GM18868 (cell line): Measurements from ENCODE around the gene DPH5.
"Not testable (repeated sequence)": the region's sequence is repeated elsewhere in the genome, so short reads cannot be mapped to it uniquely, and the experiment has no call there.

Source experiments
- ATAC-seq: cut with Tn5 transposase; IDR thresholded peaks from one replicate; pipeline ENCODE4 v1.9.1; 2021; ENCODE audit warnings: mild to moderate bottlenecking, moderate library complexity; ENCODE audit not compliant: unreplicated experiment

The DPH5 gene

DNA sequence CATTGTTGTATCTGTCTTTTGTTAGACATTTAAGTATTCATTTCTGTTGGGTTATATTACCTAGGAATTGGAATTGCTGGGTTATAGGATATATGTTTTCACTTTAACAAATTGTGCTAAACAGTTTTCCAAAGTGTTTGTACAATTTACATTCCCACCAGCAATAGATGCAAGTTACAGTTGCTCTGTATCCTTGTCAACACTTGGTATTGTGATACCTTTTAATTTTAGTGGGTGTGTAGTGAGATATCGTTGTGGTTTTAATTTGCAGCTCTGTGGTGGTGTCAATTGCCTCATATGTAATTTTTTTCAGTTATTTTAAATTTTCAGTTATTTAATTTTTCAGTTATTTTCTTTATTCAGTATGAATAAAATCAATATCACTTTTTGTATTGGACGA is 7.4 kb upstream of the DPH5 start:
- no peak for ATAC-seq

DNA sequence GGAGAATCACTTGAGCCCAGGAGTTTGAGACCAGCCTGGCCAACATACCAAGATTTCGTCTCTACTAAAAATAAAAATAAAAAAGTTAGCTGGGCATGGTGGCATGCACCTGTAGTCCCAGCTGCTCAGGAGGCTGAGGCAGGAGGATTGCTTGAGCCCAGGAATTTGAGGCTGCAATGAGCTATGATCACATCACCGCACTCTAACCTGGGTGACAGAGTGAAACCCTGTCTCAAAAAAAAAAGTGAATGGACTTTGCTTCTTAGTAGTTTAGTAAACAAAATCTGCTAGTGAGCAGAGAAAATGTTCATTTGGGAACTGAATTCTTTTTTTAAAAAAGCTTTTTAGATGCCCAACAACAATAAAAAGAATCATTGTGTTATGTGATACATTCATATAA is 6.5 kb upstream of the DPH5 start:
- ATAC-seq: not testable (repeated sequence)

DNA sequence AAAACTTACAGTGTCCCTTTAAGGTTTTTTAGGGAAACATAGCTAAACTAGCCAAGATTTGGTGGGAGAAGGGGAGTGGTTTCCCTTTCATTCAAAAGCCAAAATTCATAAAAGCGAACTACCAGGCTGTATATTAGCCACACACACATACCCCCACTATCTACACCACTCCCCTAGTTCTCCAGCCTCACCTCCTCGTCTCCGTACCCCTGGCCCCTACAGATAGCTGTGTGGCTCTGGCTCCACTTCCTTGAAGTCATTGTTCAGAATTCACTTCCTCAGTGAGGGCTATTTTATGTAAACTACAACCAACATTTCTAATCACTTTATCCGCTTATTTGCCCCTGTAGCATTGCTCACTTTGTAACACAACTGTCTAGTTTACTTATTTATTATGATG is 5.3 kb upstream of the DPH5 start:
- ATAC-seq: no peak

DNA sequence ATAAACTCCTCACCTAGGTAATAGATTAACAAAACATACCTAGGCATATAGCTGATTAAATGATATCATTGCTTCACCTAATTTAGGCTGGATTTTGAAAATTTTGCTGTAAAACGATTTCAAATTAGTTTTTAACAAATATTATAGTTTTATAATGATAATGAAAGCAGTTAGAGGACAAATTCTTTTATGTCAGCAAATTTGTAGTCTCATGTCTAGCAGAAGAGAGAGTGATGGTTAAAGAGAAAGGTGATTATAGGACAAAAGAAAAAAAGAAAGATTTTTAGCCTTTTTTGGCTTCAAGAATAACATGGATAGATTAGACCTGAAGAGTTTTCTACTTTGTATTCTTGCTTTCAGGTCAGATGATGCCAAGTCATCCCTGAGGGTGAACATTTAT is 3.6 kb upstream of the DPH5 start:
- no peak for ATAC-seq

DNA sequence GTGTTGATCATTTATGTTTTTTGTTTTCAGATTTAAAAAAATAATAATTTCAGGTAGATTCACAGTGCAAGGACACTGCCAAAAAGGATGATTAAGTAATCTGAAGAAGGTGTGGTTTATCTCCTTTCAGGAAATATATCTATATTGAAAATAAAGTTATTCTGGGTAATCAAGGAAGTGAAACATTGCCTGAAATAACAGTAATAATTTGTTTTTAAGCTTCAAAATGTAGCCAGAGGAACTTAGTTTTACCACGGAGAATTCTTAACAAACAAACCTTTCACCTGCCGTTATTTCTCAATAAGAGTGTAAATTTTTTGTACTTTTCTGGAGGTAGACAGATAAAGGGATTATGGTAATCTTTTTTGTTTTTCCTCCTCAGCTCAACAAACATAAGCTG is 2.9 kb upstream of the DPH5 start:
- ATAC-seq: no peak

DNA sequence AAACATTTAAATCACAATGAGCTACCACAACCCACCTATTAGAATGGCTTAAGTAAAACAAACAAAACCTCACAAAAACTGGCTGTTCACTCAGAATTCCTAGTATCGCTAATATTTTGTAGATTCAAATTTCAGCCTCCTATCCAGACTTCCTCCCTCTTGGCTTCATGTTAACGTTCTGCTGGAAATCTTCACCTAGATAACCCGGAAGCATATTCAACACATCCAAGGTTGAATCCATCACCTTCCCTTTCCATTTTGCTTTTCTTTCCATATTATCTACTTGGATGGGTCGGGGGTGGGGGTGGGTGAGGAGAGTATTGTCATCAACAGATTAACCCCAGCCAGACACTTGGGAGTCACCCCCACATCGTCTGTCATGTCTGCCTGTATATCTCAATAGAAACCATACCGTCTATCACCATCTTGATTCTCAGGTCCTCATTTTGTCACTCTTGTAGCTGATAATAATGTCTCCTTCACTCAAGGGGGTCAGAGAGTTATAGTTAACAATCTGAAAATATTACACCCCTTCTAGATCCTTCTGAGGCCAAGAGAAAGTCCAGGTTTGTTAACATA is 1.7 kb upstream of the DPH5 start:
- no peak for ATAC-seq

DNA sequence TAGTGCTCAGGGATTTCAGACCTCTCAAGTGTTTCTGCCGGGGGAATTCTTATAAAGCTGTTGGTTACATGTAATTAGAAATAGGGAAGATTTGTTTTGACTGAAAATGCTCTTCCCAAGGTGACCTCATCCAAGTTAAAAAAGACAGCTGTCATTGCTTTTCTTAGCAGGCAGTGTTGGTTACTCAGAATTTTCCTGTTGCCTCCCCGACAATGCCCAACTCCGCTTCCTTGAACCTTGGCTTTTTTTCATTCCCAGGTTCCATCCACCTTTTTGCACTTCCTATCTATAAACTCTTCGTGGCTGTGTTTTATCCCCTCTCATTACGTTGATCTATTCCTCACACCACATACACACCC is 825 bp upstream of the DPH5 start:
- no peak for ATAC-seq

DNA sequence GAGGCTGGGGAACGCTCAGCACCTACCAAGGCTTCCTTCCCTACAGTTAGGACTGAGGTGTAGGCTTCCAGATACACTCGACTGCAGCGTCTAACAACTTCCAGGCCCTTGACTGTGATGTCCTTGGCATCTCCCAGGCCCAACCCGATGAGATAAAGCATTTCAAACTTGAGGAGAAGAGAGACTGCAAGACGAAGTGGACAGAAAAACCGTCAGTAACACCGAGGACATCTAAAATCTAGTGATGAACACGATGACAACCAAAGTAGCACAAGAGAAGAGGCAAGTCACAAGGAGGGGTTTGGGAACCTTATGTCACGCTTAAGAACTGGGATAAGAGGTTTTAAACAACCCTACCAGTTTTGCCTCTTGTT is 314 bp downstream of the DPH5 start:
- ATAC-seq: peak; percentile 29

DNA sequence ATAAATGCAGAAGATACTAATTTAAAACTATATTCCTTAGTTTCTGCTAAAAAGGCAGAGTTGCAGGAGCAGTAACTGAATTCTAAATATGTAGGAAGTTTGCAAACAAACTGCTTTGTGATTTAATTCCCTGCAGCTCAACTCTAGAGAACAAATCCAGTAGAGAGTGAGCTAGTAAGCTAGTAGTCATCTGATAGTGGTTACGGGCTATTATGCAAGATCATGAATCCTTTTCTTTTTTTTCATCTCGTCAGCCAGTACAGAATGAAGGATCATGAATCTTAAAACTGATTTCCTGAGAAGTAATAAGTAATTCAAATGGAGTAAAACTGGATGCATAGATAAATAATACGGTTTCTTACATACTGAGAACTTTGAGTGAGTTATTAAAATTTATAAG is 3.3 kb downstream of the DPH5 start:
- no peak for ATAC-seq

DNA sequence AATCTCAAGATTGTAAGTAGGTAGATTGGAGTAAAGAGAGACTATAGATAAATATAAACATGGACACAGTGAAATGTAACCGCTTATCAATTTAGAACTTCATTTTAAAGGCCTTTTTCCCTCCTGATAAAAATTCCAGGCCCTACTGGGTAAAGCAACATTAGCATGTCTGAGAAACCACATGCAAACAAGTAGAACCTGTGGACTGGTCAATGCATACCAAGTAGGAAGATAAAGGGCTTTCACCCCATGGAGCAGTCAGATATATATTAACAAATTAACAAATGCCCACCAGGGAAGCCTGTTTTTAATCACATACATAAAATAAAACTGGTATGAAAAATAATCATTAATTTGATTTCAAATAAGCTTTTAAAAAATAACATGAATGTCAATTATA is 8.1 kb downstream of the DPH5 start:
- no peak for ATAC-seq

DNA sequence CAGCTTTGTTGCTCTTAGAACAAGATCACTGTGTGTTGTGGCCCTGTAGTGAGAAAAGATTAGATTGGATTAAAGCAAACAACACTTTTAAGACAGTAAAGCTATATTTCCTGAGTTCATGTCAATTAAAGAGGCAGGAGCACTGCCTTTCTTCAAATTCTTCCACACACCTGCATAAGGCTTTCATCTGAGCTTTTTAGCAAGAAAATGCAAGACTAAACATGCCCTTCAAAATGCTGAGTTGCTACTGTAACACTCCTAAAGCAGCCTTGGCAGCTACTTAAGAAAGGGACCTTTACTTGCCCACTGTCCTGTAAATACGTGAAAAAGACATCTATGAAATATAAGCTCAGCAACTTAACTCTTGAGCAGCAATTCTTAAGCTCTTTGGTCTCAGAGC is 11.8 kb downstream of the DPH5 start:
- ATAC-seq: no peak

DNA sequence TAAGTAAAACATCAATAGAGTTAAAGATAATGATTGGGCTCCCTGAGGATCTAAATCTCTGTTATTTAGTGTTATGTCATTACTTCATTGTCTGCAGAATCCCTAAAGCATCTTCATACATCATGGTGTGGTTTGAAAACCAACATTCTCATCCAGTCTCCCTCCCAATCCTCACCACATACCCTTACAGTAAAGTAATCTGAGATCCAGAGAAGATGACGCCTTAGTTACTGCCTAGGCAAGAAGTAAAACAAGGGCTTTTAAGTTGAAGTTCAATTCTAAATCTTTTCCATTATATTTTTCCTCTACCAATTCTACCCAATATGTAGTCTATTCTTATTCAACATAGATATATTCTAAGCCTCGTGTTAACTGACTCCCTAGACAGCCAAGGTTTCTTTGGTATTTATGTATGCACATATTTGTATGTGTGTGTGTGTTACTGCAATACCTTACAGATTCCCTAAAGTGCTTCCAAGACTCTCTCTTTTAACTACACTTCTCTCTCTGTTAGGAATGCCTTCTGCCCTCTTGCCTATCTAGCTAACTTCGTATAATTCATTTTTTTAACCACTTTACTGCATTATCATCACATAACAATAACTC is 17.3 kb downstream of the DPH5 start:
- no peak for ATAC-seq

DNA sequence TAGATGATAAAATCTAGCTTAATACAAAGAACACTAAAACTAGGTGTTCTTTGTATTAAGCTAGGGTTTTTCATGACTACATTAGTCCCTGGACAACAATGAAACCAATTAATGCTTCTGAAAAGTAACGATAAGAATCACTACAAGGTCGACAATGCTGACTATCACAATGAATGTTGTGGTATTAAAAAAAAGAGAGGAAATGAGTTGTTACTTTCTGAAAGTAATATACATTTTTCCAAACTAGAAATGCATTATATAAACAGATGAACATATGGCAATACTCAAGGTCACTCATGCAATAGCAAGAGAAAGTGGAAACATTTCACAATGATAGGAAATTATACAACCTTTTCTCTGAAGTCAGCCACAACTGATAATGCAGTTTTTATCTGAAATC is 19.0 kb downstream of the DPH5 start:
- ATAC-seq: no peak

DNA sequence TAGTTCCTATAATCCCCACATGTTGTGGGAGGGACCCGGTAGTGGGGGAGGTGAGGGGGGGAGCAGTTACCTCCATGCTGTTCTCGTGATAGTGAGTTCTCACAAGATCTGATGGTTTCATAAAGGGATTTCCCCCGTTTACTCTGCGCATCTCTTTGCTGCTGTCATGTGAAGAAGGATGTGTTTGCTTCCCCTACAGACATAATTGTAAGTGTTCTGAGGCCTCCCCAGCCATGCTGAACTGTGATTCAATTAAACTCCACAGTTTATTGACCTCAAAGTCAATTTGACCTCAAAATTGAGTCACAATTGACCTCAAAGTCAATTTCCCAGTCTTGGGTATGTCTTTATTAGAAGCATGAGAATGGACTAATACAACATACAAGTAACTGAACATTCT is 19.7 kb downstream of the DPH5 start:
- ATAC-seq: no peak

DNA sequence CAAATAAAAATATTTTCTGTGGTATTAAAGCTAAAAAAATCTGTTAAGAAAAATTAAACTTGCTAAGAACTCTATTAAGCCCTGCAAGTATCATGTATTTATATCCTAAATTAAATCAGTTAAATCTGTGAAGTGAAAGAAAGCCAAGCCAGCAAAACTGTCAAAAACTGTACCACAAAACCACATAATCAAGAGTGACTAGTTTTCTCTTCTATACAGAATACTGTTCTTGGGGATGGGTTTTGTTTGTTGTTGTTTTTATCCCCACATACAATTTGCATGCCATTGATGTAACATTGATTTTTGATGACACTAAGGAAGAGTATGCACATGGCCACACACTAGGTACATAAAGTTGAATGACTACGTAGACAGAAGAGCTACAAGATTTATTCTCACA is 20.4 kb downstream of the DPH5 start:
- no peak for ATAC-seq

DNA sequence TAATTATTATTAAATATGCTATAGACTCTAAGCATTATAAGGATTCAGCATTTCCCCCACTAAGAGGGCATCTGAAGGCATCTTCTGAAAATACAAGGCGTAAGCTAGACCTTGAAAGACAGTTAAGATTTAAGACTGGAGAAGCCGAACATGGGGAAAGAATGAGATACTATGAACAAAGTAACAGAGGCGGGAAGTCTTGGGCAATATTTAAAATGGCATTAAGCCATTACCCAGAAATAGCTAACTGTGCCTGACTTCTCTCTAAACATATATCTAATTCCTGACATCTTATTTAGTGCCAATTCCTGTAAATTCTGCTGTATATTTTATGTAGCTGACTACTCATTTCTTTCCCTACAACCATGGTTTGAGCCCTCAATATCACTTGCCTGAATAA is 20.9 kb downstream of the DPH5 start:
- ATAC-seq: no peak

DNA sequence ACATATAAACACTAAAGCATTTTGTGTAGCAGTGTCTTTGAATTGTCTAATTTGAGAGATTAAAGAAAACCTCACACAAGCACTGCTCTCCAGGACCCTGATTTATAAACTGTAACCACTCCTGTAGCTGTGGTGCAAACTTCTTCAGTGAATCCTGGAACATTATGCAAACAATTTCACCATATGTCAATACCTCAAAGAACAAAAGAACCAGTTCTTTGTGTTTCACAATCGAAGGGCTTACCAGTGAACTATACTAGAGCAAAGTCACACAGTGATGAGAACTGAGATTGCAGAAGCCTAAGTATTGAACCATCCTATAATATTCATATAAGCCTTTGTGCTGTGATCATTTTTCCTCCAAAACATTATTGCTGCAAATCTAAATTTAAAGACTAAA is 21.5 kb downstream of the DPH5 start:
- peak; percentile 70 for ATAC-seq

DNA sequence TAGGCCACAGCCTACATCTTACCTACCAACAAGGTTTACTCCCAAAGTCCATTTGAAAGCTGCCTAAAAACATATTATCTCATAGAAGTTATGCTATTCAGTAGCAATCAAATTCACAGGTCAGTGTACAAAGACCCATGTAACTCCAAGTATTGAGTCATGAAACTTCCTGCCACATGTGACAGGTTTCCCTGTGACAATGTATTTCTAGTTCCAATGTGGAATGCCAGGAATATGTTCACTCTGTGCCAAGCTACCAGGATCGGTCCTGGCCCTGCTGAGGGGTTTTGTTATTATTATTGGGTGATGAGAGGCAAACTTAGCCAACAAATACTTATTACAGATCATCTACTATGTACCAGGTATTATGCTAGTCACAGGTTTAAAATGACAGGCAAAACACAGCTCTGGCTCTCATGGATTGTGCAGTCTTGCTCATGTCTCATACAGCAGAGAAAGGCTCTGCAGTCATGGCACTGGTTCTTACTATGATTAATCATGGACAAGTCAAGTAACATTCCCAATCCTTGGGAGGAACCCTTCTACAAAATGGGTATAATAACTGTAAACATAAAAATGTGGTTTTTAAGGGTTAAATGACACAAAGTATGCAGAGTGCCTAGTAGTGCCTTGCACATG is 22.5 kb downstream of the DPH5 start:
- ATAC-seq: no peak

DNA sequence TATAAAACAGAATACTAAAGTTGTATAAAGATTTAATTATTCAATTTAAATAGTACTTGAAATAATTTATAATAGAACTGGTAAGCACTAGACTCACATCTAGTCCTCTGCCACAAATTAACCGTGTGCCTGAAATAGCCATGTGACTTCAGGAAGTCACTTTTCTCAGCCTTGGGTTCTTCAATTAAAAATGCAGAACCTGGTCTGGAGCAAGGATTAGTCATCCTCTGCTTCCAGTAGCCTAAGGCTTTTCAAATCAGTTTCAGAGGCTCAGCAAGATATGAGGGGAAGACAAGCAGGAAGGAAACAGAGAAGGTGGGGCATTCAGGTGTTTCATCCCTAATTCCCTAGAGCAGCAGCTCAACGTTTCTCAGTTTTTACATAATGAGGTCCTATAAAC is 23.0 kb downstream of the DPH5 start:
- peak; percentile 60 for ATAC-seq

DNA sequence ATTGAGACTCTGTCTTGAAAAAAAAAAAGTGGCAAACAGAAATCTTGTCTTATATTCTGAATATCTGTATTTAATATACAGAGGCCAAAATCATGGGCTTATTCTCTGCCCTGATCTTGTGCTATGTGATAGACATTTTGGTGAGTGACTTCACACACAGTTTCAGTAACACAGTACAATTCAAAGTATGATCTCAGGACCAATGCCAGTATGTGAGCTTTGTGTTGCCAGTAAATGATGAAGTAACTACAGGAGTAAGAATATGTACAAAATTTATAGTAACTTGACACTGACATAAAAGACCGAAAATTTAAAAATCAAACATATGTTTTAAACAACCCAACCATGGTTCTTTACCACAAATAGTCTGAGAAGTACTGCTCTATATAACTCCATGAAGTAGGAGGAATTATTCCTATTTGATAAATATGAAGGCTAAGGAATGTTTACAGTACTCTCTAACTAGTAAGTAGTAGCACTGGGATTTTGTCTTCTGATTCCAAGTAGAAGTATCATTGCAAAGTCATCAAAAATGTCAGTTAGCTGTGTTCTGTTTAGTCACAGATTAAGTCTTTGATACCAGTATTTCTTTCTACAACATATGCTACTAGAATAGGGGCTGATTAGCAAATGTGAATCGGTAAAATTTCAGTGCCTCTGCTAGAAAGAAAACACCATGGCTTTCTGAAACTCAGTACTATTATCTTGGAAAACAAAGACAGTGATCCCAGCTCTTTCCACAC is 25.3 kb downstream of the DPH5 start:
- no peak for ATAC-seq

DNA sequence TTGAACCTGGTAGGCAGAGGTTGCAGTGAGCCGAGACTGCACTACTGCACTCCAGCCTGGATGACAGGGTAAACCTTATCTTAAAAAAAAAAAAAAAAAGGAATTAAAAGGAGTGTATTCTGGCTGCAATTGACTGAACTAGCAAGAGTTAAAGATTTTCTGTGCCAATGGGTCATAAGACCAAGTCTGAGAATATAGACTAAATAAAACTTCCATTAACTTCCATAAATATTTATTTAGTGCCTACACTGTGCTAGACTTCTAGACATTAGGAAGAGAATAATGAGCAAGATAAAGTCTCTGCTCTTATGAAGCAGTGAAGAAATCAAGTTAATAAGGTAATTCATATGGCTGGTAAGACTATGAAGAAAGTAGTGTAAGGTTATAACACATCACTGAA is 27.2 kb downstream of the DPH5 start:
- ATAC-seq: no peak
